ENCODE results near the gene FIGNL1. TPM values are rescaled to one million over a fixed set of nuclear protein-coding genes. Genes with fewer than 3 reads are reported as not detected.

Gene FIGNL1
- total RNA-seq, 1 donor from 2014 or later: 10.0 TPM

- no peak overlapping the region for H3K4me3 Mint-ChIP-seq (ENCODE audit: unreplicated experiment)
- no peak overlapping the region for H3K27ac Mint-ChIP-seq (ENCODE audit: unreplicated experiment)
- H3K9me3 Mint-ChIP-seq (ENCODE audit: unreplicated experiment): peaks cover 3% of the 10 kb centered on the region
- H3K27ac ChIP-seq (ENCODE audit: low read depth, low read length): no peak overlapping the region
- no peak overlapping the region for H3K4me2 ChIP-seq (ENCODE audit: low read length)
- no peaks in the 10 kb centered on the region for H4K20me1 ChIP-seq (ENCODE audit: insufficient read depth, low read length)
- no peaks in the 10 kb centered on the region for H3K36me3 ChIP-seq (ENCODE audit: insufficient read depth, low read length)
- DNase-seq (ENCODE audit: low read depth) (no peak), FAIRE-seq (no peak)
- no peak overlapping the region for H3K4me3 ChIP-seq (ENCODE audit: insufficient read depth, low read depth, low read length)
- no peak overlapping the region for H2AFZ ChIP-seq (ENCODE audit: low read depth, low read length)
- no peaks in the 10 kb centered on the region for H3K36me3 Mint-ChIP-seq (ENCODE audit: low read depth, unreplicated experiment)
- peaks cover 2% of the 10 kb centered on the region for H3K27me3 ChIP-seq (ENCODE audit: insufficient read depth, low read length)
- H3K4me1 Mint-ChIP-seq (ENCODE audit: low read depth, unreplicated experiment): no peaks in the 10 kb centered on the region
- H3K27me3 Mint-ChIP-seq (ENCODE audit: low read depth, unreplicated experiment): peaks cover 36% of the 10 kb centered on the region
- TF ChIP-seq CTCF (IDR thresholded peaks at IDR 0.05; ENCODE audit: insufficient read depth, low read depth, low read length): no peak
- H3K79me2 ChIP-seq (ENCODE audit: insufficient read depth, low read length): no peaks in the 10 kb centered on the region
- no peaks in the 10 kb centered on the region for H3K9me3 ChIP-seq (ENCODE audit: insufficient read depth, low read depth, low read length)
- H3K4me1 ChIP-seq (ENCODE audit: insufficient read depth, low read length): no peaks in the 10 kb centered on the region
- H3K9ac ChIP-seq (ENCODE audit: low read length): no peak overlapping the region
These were observed 40.0 kb downstream of the FIGNL1 start for GRCh38 chr7:50409856-50410745.

GRCh38 chr7:50406935-50407334 is 43.2 kb downstream of the FIGNL1 start:
- Histone ChIP-seq H3K27ac (ENCODE audit: low read depth, low read length) (no peak overlapping the region), H3K4me1 (ENCODE audit: insufficient read depth, low read length) (no peaks in the 10 kb centered on the region), H3K9me3 (ENCODE audit: insufficient read depth, low read depth, low read length) (no peaks in the 10 kb centered on the region), H2AFZ (ENCODE audit: low read depth, low read length) (no peak overlapping the region), H3K79me2 (ENCODE audit: insufficient read depth, low read length) (no peaks in the 10 kb centered on the region), H3K27me3 (ENCODE audit: insufficient read depth, low read length) (peaks cover 2% of the 10 kb centered on the region), H4K20me1 (ENCODE audit: insufficient read depth, low read length) (no peaks in the 10 kb centered on the region), H3K9ac (ENCODE audit: low read length) (no peak overlapping the region), H3K4me3 (ENCODE audit: insufficient read depth, low read depth, low read length) (no peak overlapping the region), H3K36me3 (ENCODE audit: insufficient read depth, low read length) (no peaks in the 10 kb centered on the region), H3K4me2 (ENCODE audit: low read length) (no peak overlapping the region)
- no peak overlapping the region for H3K4me3 Mint-ChIP-seq (ENCODE audit: unreplicated experiment)
- H3K4me1 Mint-ChIP-seq (ENCODE audit: low read depth, unreplicated experiment): no peaks in the 10 kb centered on the region
- DNase-seq (ENCODE audit: low read depth): no peak
- TF ChIP-seq EZH2 (IDR thresholded peaks at IDR 0.05; ENCODE audit: insufficient read depth, low read length) (no peak), CTCF (IDR thresholded peaks at IDR 0.05; ENCODE audit: insufficient read depth, low read depth, low read length) (no peak)
- peaks cover 42% of the 10 kb centered on the region for H3K27me3 Mint-ChIP-seq (ENCODE audit: low read depth, unreplicated experiment)
- no peak overlapping the region for H3K27ac Mint-ChIP-seq (ENCODE audit: unreplicated experiment)
- H3K9me3 Mint-ChIP-seq (ENCODE audit: unreplicated experiment): peaks cover 3% of the 10 kb centered on the region
- no peaks in the 10 kb centered on the region for H3K36me3 Mint-ChIP-seq (ENCODE audit: low read depth, unreplicated experiment)
- no peak for FAIRE-seq

GRCh38 chr7:50405221-50405620 is 44.9 kb downstream of the FIGNL1 start:
- TF ChIP-seq CTCF (IDR thresholded peaks at IDR 0.05; ENCODE audit: insufficient read depth, low read depth, low read length) (no peak), EZH2 (IDR thresholded peaks at IDR 0.05; ENCODE audit: insufficient read depth, low read length) (no peak)
- peaks cover 8% of the 10 kb centered on the region for H3K27me3 ChIP-seq (ENCODE audit: insufficient read depth, low read length)
- H3K79me2 ChIP-seq (ENCODE audit: insufficient read depth, low read length): no peaks in the 10 kb centered on the region
- no peaks in the 10 kb centered on the region for H3K4me1 ChIP-seq (ENCODE audit: insufficient read depth, low read length)
- Mint-ChIP-seq H3K36me3 (ENCODE audit: low read depth, unreplicated experiment) (no peaks in the 10 kb centered on the region), H3K27ac (ENCODE audit: unreplicated experiment) (no peak overlapping the region), H3K9me3 (ENCODE audit: unreplicated experiment) (peaks cover 3% of the 10 kb centered on the region), H3K4me3 (ENCODE audit: unreplicated experiment) (no peak overlapping the region), H3K4me1 (ENCODE audit: low read depth, unreplicated experiment) (no peaks in the 10 kb centered on the region), H3K27me3 (ENCODE audit: low read depth, unreplicated experiment) (peaks cover 42% of the 10 kb centered on the region)
- H3K27ac ChIP-seq (ENCODE audit: low read depth, low read length): no peak overlapping the region
- H4K20me1 ChIP-seq (ENCODE audit: insufficient read depth, low read length): no peaks in the 10 kb centered on the region
- H3K4me3 ChIP-seq (ENCODE audit: insufficient read depth, low read depth, low read length): no peak overlapping the region
- no peak for DNase-seq (ENCODE audit: low read depth)
- no peak for FAIRE-seq
- no peak overlapping the region for H3K9ac ChIP-seq (ENCODE audit: low read length)
- no peaks in the 10 kb centered on the region for H3K9me3 ChIP-seq (ENCODE audit: insufficient read depth, low read depth, low read length)
- no peak overlapping the region for H2AFZ ChIP-seq (ENCODE audit: low read depth, low read length)
- no peaks in the 10 kb centered on the region for H3K36me3 ChIP-seq (ENCODE audit: insufficient read depth, low read length)
- H3K4me2 ChIP-seq (ENCODE audit: low read length): no peak overlapping the region

Measured in astrocyte (in vitro differentiated cells and primary cell).